Left ventricle myocardium superior (tissue), 1 donor: ENCODE data around the gene ZNF32. TPM values are rescaled to one million over a fixed set of nuclear protein-coding genes. Genes with fewer than 3 reads are reported as not detected.

Source experiments
- ATAC-seq: fragments of 200-7000 bp; cut with Tn5 transposase; one replicate; pipeline ENCODE4 v1.9.1; 2020; ENCODE audit warnings: mild to moderate bottlenecking, moderate library complexity
- DNase-seq: peaks from one replicate; pipeline ENCODE4 v3.0.0-alpha.2; 2020
- intact Hi-C: fragments of 100-400 bp; cut with micrococcal nuclease; formaldehyde crosslinking; loops from one replicate; pipeline ENCODE4 v1.11.0; 2022
- long read RNA-seq: library from polyadenylated mRNA; unstranded; transcript quantifications from one replicate; pipeline ENCODE4 v2.0.0, GENCODE V29; 2021
- total RNA-seq: library from RNA; stranded (reverse); fragmentation: NEBNext Ultra II Directional; extraction: Animal tissue kit (Norgen Biotek cat#: 25700); gene quantifications from one replicate; pipeline ENCODE4 v1.2.1, GENCODE V29; 2021
- donor health status: DM: no; HTN: yes; CAD: no; lungs with severe emphysema.

Gene ZNF32
- total RNA-seq = 47.1 TPM
- long read RNA-seq, transcript ZNF32-202 (3 exons, 1,201 nt) = minor isoform, 12 of 66 reads
- long read RNA-seq, transcript ZNF32-201 (3 exons, 1,137 nt) = major isoform, 41 of 66 reads
- long read RNA-seq, partial matches to known transcripts = 1 of 66 reads
- long read RNA-seq, other reads (novel, unspliced or antisense) = 12 of 66 reads

- peak; percentile 93 for DNase-seq
- ATAC-seq = peak; percentile 99
- intact Hi-C loops = no loop called here
Measured at GRCh38 chr10:43648398-43649184, at the start of gene ZNF32. ZNF32 (minus strand) TSS chr10:43648881; CDS start chr10:43646133, 2,748 bp downstream.

- DNase-seq = no peak
- peak; percentile 80 for ATAC-seq
- intact Hi-C loops = no loop called here
Measured at GRCh38 chr10:43698156-43698555, 49.5 kb upstream of the ZNF32 start.

- DNase-seq = no peak
- ATAC-seq = peak; percentile 13
- intact Hi-C loops = no loop called here
Measured at GRCh38 chr10:43696909-43697483, 48.3 kb upstream of the ZNF32 start.

GRCh38 chr10:43695730-43696129 is 47.0 kb upstream of the ZNF32 start:
- intact Hi-C loops = no loop called here
- DNase-seq (no peak), ATAC-seq (no peak)

- ATAC-seq = no peak
- intact Hi-C loops = no loop called here
- no peak for DNase-seq
Measured at GRCh38 chr10:43695321-43695720, 46.6 kb upstream of the ZNF32 start.

- ATAC-seq = no peak
- intact Hi-C loops = no loop called here
- no peak for DNase-seq
Measured at GRCh38 chr10:43694526-43694925, 45.8 kb upstream of the ZNF32 start.

GRCh38 chr10:43693602-43694001 is 44.9 kb upstream of the ZNF32 start:
- ATAC-seq = no peak
- intact Hi-C loops = no loop called here
- DNase-seq = no peak

GRCh38 chr10:43692051-43692825 is 43.6 kb upstream of the ZNF32 start:
- intact Hi-C loops = no loop called here
- DNase-seq (no peak), ATAC-seq (no peak)

GRCh38 chr10:43691485-43691884 is 42.8 kb upstream of the ZNF32 start:
- ATAC-seq (no peak), DNase-seq (no peak)
- intact Hi-C loops = no loop called here

- DNase-seq = peak; percentile 94
- ATAC-seq = peak; percentile 98
- intact Hi-C loops = loop anchor here (10.0 kb wide), 1 partner anchor 635 kb away; no protein-coding TSS in a partner anchor
Measured at GRCh38 chr10:43689955-43690771, 41.5 kb upstream of the ZNF32 start.

GRCh38 chr10:43689618-43689954 is 40.9 kb upstream of the ZNF32 start:
- intact Hi-C loops = loop anchor here (10.0 kb wide), 1 partner anchor 635 kb away; no protein-coding TSS in a partner anchor
- DNase-seq = peak; percentile 82
- ATAC-seq = peak; percentile 83

GRCh38 chr10:43689007-43689491 is 40.4 kb upstream of the ZNF32 start:
- DNase-seq (no peak), ATAC-seq (no peak)
- intact Hi-C loops = loop anchor here (10.0 kb wide), 1 partner anchor 636 kb away; no protein-coding TSS in a partner anchor

GRCh38 chr10:43688348-43688892 is 39.7 kb upstream of the ZNF32 start:
- ATAC-seq = no peak
- DNase-seq = no peak
- intact Hi-C loops = loop anchor here (10.0 kb wide), 1 partner anchor 636 kb away; no protein-coding TSS in a partner anchor

GRCh38 chr10:43687373-43687772 is 38.7 kb upstream of the ZNF32 start:
- ATAC-seq (no peak), DNase-seq (no peak)
- intact Hi-C loops = loop anchor here (10.0 kb wide), 1 partner anchor 637 kb away; no protein-coding TSS in a partner anchor

GRCh38 chr10:43686414-43686813 is 37.7 kb upstream of the ZNF32 start:
- intact Hi-C loops = loop anchor here (10.0 kb wide), 1 partner anchor 638 kb away; no protein-coding TSS in a partner anchor
- DNase-seq (no peak), ATAC-seq (no peak)

- intact Hi-C loops = loop anchor here (10.0 kb wide), 1 partner anchor 639 kb away; no protein-coding TSS in a partner anchor
- peak; percentile 70 for DNase-seq
- ATAC-seq = peak; percentile 2
Measured at GRCh38 chr10:43685744-43686143, 37.1 kb upstream of the ZNF32 start.

- peak; percentile 47 for ATAC-seq
- no peak for DNase-seq
- intact Hi-C loops = loop anchor here (5.0 to 10.0 kb wide), 2 partner anchors 641 to 703 kb away; partner anchors contain the start of gene CXCL12
Measured at GRCh38 chr10:43684292-43684559, 35.5 kb upstream of the ZNF32 start.
